GM18507 (cell line): Measurements from ENCODE around the gene WIPF2.

Experiments
- DNase-seq: peaks from one replicate; pipeline ENCODE4 v3.0.0; 2011; ENCODE audit warnings: low read depth; ENCODE audit not compliant: insufficient read length; ENCODE audit errors: extremely low spot score
- FAIRE-seq: peaks from 2 replicates; lab custom pipeline; 2011; peaks lifted over from hg19 to GRCh38; lab: Jason Lieb, UNC

Gene WIPF2

GRCh38 chr17:40241252-40241834, 22.2 kb downstream of the WIPF2 start:
- no peak for FAIRE-seq

GRCh38 chr17:40242774-40243173, 23.7 kb downstream of the WIPF2 start:
- DNase-seq (no peak), FAIRE-seq (no peak)

More at GRCh38 chr17:40241252-40241834, 22.2 kb downstream of the WIPF2 start:
- DNase-seq = no peak

- DNase-seq = no peak
- no peak for FAIRE-seq
Measured at GRCh38 chr17:40243761-40244160, 24.7 kb downstream of the WIPF2 start.

GRCh38 chr17:40244255-40244654, 25.2 kb downstream of the WIPF2 start:
- FAIRE-seq = no peak
- no peak for DNase-seq

GRCh38 chr17:40247926-40248495, 28.9 kb downstream of the WIPF2 start:
- no peak for FAIRE-seq
- no peak for DNase-seq

- FAIRE-seq = no peak
Measured at GRCh38 chr17:40248507-40248906, 29.4 kb downstream of the WIPF2 start.

GRCh38 chr17:40251576-40251975, 32.5 kb downstream of the WIPF2 start:
- FAIRE-seq = no peak
- DNase-seq = no peak

More at GRCh38 chr17:40248507-40248906, 29.4 kb downstream of the WIPF2 start:
- no peak for DNase-seq

GRCh38 chr17:40253565-40253964, 34.5 kb downstream of the WIPF2 start:
- DNase-seq = no peak
- FAIRE-seq = no peak

- DNase-seq (no peak), FAIRE-seq (no peak)
Measured at GRCh38 chr17:40259505-40259904, 40.4 kb downstream of the WIPF2 start.

- no peak for DNase-seq
- no peak for FAIRE-seq
Measured at GRCh38 chr17:40260528-40260927, 41.4 kb downstream of the WIPF2 start.

GRCh38 chr17:40264458-40265185, 45.5 kb downstream of the WIPF2 start:
- no peak for DNase-seq
- no peak for FAIRE-seq

GRCh38 chr17:40265337-40265736, 46.2 kb downstream of the WIPF2 start:
- FAIRE-seq (no peak), DNase-seq (no peak)

- DNase-seq (no peak), FAIRE-seq (no peak)
Measured at GRCh38 chr17:40266882-40267281, 47.8 kb downstream of the WIPF2 start.

GRCh38 chr17:40268141-40268712, 49.1 kb downstream of the WIPF2 start:
- DNase-seq = no peak
- no peak for FAIRE-seq

GRCh38 chr17:40278414-40278813, 59.3 kb downstream of the WIPF2 start:
- no peak for FAIRE-seq
- no peak for DNase-seq

- DNase-seq (no peak), FAIRE-seq (no peak)
Measured at GRCh38 chr17:40279402-40279801, 60.3 kb downstream of the WIPF2 start.

- FAIRE-seq (no peak), DNase-seq (no peak)
Measured at GRCh38 chr17:40281663-40282062, 62.6 kb downstream of the WIPF2 start.

GRCh38 chr17:40283662-40284061, 64.6 kb downstream of the WIPF2 start:
- FAIRE-seq = no peak

GRCh38 chr17:40284085-40284713, 65.1 kb downstream of the WIPF2 start:
- FAIRE-seq (no peak), DNase-seq (no peak)

More at GRCh38 chr17:40283662-40284061, 64.6 kb downstream of the WIPF2 start:
- no peak for DNase-seq

- no peak for FAIRE-seq
- no peak for DNase-seq
Measured at GRCh38 chr17:40286473-40286872, 67.4 kb downstream of the WIPF2 start.
